Left ventricle myocardium inferior (tissue), 1 donor: ENCODE measurements around the gene RFTN1. TPM values are rescaled to one million over a fixed set of nuclear protein-coding genes. Genes with fewer than 3 reads are reported as not detected.

Experiments used
- DNase-seq: peaks from one replicate; pipeline ENCODE4 v3.0.0-alpha.2; 2020
- H3K27ac ChIP-seq: fragments of 200-600 bp; replicated peaks from 2 replicates; pipeline ENCODE4 v1.8.0; 2021
- H3K27me3 ChIP-seq: fragments of 200-600 bp; 2 replicates; pipeline ENCODE4 v1.8.0; 2021; ENCODE audit warnings: low read depth
- H3K36me3 ChIP-seq: fragments of 200-600 bp; 2 replicates; pipeline ENCODE4 v1.8.0; 2021
- H3K4me1 ChIP-seq: fragments of 200-600 bp; 2 replicates; pipeline ENCODE4 v1.8.0; 2021
- H3K4me3 ChIP-seq: fragments of 200-600 bp; 2 replicates; pipeline ENCODE4 v1.8.0; 2021; ENCODE audit warnings: mild to moderate bottlenecking, moderate library complexity
- H3K9me3 ChIP-seq: fragments of 200-600 bp; replicated peaks from 2 replicates; pipeline ENCODE4 v1.8.0; 2021
- CTCF ChIP-seq: fragments of 200-600 bp; IDR thresholded peaks from 2 replicates; pipeline ENCODE4 v1.8.0; 2021; ENCODE audit warnings: antibody characterized with exemption, mild to moderate bottlenecking, borderline replicate concordance
- intact Hi-C: fragments of 100-400 bp; cut with micrococcal nuclease; formaldehyde crosslinking; loops from one replicate; pipeline ENCODE4 v1.11.0; 2022
- total RNA-seq: library from RNA; stranded (reverse); fragmentation: NEBNext Ultra II Directional; extraction: Animal tissue kit (Norgen Biotek cat#: 25700); gene quantifications from one replicate; pipeline ENCODE4 v1.2.1, GENCODE V29; 2021
- donor health status: DM: no; HTN: yes; CAD: no; lungs with severe emphysema.

Gene RFTN1
- total RNA-seq, 1 donor from 2014 or later, result 22.9 TPM

DNA sequence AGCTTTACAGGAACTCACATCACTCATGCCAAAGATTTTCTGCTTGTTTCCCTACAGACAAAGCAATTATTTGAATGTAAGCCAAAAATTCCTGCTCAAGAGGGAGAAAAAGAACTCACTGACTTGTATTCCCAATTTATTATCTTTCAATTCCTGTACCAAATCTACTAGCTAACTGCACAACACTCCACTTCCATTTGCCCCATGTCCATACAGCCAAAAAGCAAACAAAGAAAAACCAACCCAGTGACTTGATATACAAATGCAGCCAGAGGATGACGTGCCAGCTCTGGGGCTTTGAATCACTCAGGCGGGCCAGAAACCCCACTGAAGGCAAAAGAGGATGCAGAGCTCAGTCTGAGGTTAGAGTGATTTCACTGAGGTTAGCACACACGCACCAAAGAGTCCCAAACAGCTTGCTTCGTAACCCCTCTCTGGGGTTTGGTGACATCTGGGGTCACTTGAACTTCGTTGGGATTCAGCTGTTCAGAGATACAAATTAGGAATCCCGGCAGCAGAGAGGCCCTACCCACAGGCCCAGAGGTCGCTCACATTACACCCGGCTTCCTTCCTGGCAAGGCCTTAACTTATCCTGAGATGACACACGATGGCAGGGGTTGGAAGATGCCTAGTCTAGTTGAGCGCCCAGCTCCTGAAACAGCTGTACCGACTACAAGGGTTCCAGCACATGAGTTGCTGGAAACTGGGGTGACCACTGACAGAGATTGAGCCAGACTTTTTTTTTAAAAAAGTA lies 1.6 kb downstream of the RFTN1 start:
- intact Hi-C loops, result loop anchor here (10.0 kb wide), 1 partner anchor 137 kb away; no protein-coding TSS in a partner anchor
- no peaks in the 10 kb centered on the region for H3K9me3 ChIP-seq
- DNase-seq, result peak; percentile 62
- no peaks in the 10 kb centered on the region for H3K36me3 ChIP-seq
- H3K27ac ChIP-seq, result peak overlapping the region; percentile 91
- H3K4me3 ChIP-seq, result peak overlapping the region; percentile 82
- no peaks in the 10 kb centered on the region for H3K27me3 ChIP-seq
- H3K4me1 ChIP-seq, result peaks cover 98% of the 10 kb centered on the region
- no peak for TF ChIP-seq CTCF

DNA sequence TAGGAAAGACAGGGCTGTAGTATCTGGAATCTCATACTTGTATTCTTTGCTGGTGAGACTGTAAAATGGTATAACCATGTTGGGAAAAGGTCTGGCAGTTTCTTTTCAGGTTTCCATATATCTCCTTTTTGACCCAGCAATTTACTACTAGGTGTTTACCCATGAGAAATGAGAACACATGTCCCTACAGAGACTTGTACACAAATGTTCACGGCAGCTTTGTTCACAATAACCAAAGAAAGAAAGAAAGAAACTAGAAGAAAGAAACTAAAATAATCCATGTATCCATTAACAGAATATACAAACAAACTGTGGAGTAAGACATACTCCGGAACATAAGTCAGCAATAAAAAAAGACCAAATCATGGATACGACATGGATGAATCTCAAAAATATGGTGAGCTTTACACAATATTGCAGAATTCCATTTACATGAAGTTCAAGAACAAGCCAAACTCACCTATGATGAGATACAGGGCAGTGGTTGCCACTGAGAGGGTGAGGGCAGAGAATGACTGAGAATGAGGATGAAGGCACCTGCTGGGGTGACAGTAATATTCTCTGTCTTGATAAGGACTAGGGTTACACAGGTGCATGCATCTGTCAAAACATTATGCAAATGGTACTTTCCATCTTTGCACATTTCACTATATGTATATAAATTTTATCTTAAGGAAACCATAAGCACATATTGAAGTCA lies 2.7 kb downstream of the RFTN1 start:
- no peak for TF ChIP-seq CTCF
- no peaks in the 10 kb centered on the region for H3K9me3 ChIP-seq
- H3K27ac ChIP-seq, result peak overlapping the region; percentile 91
- intact Hi-C loops, result loop anchor here (10.0 kb wide), 1 partner anchor 136 kb away; no protein-coding TSS in a partner anchor
- H3K36me3 ChIP-seq, result no peaks in the 10 kb centered on the region
- H3K27me3 ChIP-seq, result no peaks in the 10 kb centered on the region
- no peak for DNase-seq
- peaks cover 97% of the 10 kb centered on the region for H3K4me1 ChIP-seq
- H3K4me3 ChIP-seq, result peak overlapping the region; percentile 82

- peaks cover 5% of the 10 kb centered on the region for H3K36me3 ChIP-seq
- intact Hi-C loops, result loop anchor here (10.0 kb wide), 1 partner anchor 135 kb away; no protein-coding TSS in a partner anchor
- no peaks in the 10 kb centered on the region for H3K9me3 ChIP-seq
- H3K4me1 ChIP-seq, result peaks cover 97% of the 10 kb centered on the region
- DNase-seq, result no peak
- no peak for TF ChIP-seq CTCF
- H3K27me3 ChIP-seq, result no peaks in the 10 kb centered on the region
- peak overlapping the region; percentile 82 for H3K4me3 ChIP-seq
- H3K27ac ChIP-seq, result peak overlapping the region; percentile 91
Observed at GRCh38 chr3:16509721-16510619, 3.5 kb downstream of the RFTN1 start.

DNA sequence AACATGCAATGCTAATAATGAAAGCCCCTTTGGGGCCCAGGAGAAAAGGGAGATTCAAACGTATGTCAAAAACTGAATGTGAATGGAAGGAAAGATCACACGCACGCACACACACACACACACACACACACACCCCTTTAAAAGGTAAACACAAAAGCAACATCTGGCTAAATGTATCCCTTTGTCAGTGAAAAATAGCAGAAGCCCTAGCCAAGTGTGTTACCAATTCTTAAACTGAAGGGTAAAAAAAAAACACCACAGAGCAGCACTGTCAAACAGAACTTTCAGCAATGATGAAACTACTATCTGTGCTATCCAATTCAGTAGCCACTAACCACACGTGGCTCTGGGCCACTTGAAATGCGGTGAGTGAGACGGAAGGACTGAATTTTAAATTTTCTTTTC lies 4.9 kb downstream of the RFTN1 start:
- no peak for TF ChIP-seq CTCF
- intact Hi-C loops, result no loop called here

GRCh38 chr3:16508243-16508578 lies 5.3 kb downstream of the RFTN1 start:
- intact Hi-C loops, result no loop called here
- Histone ChIP-seq H3K36me3 (peaks cover 12% of the 10 kb centered on the region), H3K27ac (no peak overlapping the region), H3K4me3 (no peak overlapping the region), H3K27me3 (no peaks in the 10 kb centered on the region), H3K4me1 (peaks cover 99% of the 10 kb centered on the region), H3K9me3 (no peaks in the 10 kb centered on the region)
- no peak for TF ChIP-seq CTCF
- no peak for DNase-seq

More for the DNA sequence above, 4.9 kb downstream of the RFTN1 start:
- no peaks in the 10 kb centered on the region for H3K27me3 ChIP-seq
- peaks cover 97% of the 10 kb centered on the region for H3K4me1 ChIP-seq
- no peaks in the 10 kb centered on the region for H3K9me3 ChIP-seq
- H3K36me3 ChIP-seq, result peaks cover 12% of the 10 kb centered on the region
- H3K4me3 ChIP-seq, result no peak overlapping the region
- no peak overlapping the region for H3K27ac ChIP-seq
- no peak for DNase-seq
